Neural progenitor cell (in vitro differentiated cells): ENCODE results near the gene SLF2.

Experiments
- EZH2phosphoT487 ChIP-seq: fragments of 200-600 bp; sonication (generic); IDR thresholded peaks from 2 replicates; pipeline ENCODE4 v1.6.1; 2017; ENCODE audit warnings: antibody characterized with exemption
- TF ChIP-seq, protein P1 (sequence below): fragments of 200-600 bp; sonication (generic); IDR thresholded peaks from 2 replicates; pipeline ENCODE4 v1.5.1; 2017; ENCODE audit warnings: antibody characterized with exemption, mild to moderate bottlenecking

DNA sequence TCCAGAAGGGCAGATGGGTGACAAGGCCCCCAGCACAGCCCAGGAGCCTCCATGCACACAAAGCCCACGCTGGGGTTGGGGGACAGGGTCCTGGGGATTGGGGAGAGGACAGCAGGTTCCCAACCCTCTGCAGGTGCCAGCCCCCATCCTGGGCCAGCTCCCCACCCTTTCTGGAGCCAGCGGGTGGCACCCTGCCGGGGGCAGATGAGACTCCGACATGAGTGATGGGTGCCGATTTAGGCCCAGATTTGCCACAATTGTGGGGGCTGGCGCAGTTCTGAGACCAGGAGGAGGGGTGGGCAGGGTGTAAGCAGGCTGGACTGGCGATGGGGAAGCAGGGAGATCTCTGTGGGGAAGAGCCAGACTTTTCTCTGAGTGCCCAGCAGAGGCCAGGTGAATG is 49.3 kb upstream of the SLF2 start:
- TF ChIP-seq, protein P1, sequence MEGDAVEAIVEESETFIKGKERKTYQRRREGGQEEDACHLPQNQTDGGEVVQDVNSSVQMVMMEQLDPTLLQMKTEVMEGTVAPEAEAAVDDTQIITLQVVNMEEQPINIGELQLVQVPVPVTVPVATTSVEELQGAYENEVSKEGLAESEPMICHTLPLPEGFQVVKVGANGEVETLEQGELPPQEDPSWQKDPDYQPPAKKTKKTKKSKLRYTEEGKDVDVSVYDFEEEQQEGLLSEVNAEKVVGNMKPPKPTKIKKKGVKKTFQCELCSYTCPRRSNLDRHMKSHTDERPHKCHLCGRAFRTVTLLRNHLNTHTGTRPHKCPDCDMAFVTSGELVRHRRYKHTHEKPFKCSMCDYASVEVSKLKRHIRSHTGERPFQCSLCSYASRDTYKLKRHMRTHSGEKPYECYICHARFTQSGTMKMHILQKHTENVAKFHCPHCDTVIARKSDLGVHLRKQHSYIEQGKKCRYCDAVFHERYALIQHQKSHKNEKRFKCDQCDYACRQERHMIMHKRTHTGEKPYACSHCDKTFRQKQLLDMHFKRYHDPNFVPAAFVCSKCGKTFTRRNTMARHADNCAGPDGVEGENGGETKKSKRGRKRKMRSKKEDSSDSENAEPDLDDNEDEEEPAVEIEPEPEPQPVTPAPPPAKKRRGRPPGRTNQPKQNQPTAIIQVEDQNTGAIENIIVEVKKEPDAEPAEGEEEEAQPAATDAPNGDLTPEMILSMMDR: no peak
- no peak for TF ChIP-seq EZH2phosphoT487
